Adrenal gland (tissue), 12 donors: ENCODE measurements around the gene TNS1. TPM values are rescaled to one million over a fixed set of nuclear protein-coding genes. Genes with fewer than 3 reads are reported as not detected.

Source experiments
- DNase-seq, 7 donors: peaks; one replicate each; pipeline ENCODE4 v3.0.0-alpha.2; 2019 to 2020
- H3K27ac ChIP-seq, 5 donors: fragments of 200-600 bp; sonication (generic) in 4 of 5; 1 replicate in 3 of 5; 2 replicates in 2 of 5; pipeline versions ENCODE4 v1.5.1 to v1.8.0; 2016 to 2020; ENCODE audit warnings: mild to moderate bottlenecking in 1 of 5
- H3K27me3 ChIP-seq: fragments of 200-600 bp; 2 replicates; pipeline ENCODE4 v1.8.0; 2021
- H3K36me3 ChIP-seq, 2 donors: fragments of 200-600 bp; replicated peaks in 1 of 2; 1 replicate in 1 of 2; 2 replicates in 1 of 2; pipeline versions ENCODE4 v1.5.1 to v1.8.0; 2018 to 2022
- H3K4me1 ChIP-seq, 2 donors: fragments of 200-600 bp; replicated peaks in 1 of 2; 1 replicate in 1 of 2; 2 replicates in 1 of 2; pipeline versions ENCODE4 v1.5.1 to v1.8.0; 2018 to 2021
- H3K4me3 ChIP-seq, 4 donors: fragments of 200-600 bp; sonication (generic) in 3 of 4; one replicate each; pipeline ENCODE4 v1.5.1; 2016 to 2018
- H3K9me3 ChIP-seq, 3 donors: fragments of 200-600 bp; sonication (generic) in 1 of 3; replicated peaks in 1 of 3; 1 replicate in 2 of 3; 2 replicates in 1 of 3; pipeline versions ENCODE4 v1.5.1 to v1.8.0; 2016 to 2021
- POLR2A ChIP-seq, 2 donors: fragments of 450-650 bp; IDR thresholded peaks; one replicate each; pipeline ENCODE4 v1.6.1; 2017; ENCODE audit warnings: antibody characterized with exemption in 2 of 2, mild to moderate bottlenecking in 2 of 2, moderate library complexity in 1 of 2
- WGBS, 4 donors: extraction: QIAGEN DNeasy Blood & Tissue Kit in 2 of 4; methylation state at CpG; one replicate each; pipeline versions ENCODE4 v1.1.5 to v1.1.7; 2013 to 2017; 5-methylcytosine and 5-hydroxymethylcytosine counted together
- intact Hi-C, 2 donors: fragments of 100-400 bp; cut with DNase I; formaldehyde crosslinking; loops; one replicate each; pipeline versions ENCODE4 v1.14.1 to v1.15.0; 2022 to 2023
- polyA plus RNA-seq, 3 donors: library from polyadenylated mRNA; stranded (reverse); fragments of 200-250 nt in 2 of 3; fragments of 350-450 nt in 1 of 3; fragmentation: Illumina TruSeq in 1 of 3; extraction: RNeasy Lipid Tissue Mini Kit (QIAGEN cat#74804) in 1 of 3; gene quantifications; one replicate each; pipeline ENCODE4 v1.2.3, GENCODE V29; 2013 to 2014
- total RNA-seq, 9 donors: library from RNA; depleted of rRNA in 4 of 9; stranded (reverse); fragments of >200 nt in 4 of 9; fragments of 120-200 nt in 1 of 9; fragmentation: NEBNext Ultra II Directional in 1 of 9; extraction: Animal tissue kit (Norgen Biotek cat#: 25700) in 1 of 9; gene quantifications; one replicate each; pipeline versions ENCODE4 v1.1.0 to v1.2.4, GENCODE V29; 2013 to 2023
- TF ChIP-seq, protein P1 (sequence below), 6 experiments: fragments of 450-650 bp in 4 of 6; fragments of 200-600 bp in 2 of 6; sonication (generic) in 1 of 6; IDR thresholded peaks; 1 replicate in 5 of 6; 2 replicates in 1 of 6; pipeline versions ENCODE4 v1.5.1 to v1.8.0; 2016 to 2021; ENCODE audit warnings: antibody characterized with exemption in 6 of 6, mild to moderate bottlenecking in 2 of 6, moderate library complexity in 1 of 6
- donor health status: healthy with polysubstance abuse.
- donor health status: Bipolar disorder and iron deficiency.
- donor health status: DM: yes; HTN: yes; CAD: no.
- donor health status: DM: no; HTN: no; CAD: no.
- donor health status: DM: no; HTN: no; CAD: no.
- donor health status: DM: yes; HTN: yes; CAD: no.

TNS1 gene
- total and polyA plus RNA-seq, 12 donors = 34.1 to 341 (median 252) TPM

DNA sequence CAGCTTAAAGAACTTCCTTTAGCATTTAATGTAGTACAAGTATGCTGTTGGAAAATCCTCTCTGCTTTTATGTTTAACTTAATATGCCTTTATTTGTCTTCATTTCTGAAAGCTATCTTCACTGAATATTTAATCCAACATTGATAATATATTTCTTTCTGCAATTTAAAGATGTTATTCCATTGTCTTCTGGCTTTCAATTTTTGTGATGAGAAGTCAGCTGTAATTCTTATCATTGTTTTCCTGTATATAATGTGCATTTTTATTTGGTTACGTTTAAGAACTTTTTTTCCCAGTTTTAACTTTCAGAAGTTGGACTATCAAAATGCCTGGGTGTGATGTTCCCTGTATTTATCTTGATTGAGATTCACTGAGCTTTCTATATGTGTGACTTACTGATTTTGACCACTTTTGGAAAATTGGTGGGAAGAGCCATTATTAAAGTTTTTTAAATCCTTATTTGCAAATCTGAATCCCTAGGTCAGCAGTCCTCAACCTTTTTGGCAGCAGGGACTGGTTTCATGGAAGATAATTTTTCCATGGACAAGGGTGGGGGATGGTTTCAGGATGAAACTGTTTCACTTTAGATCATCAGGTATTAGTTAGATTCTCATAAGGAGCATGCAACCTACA, 241.0 kb downstream of the TNS1 start:
- no peaks in the 10 kb centered on the region for H3K27me3 ChIP-seq
- H3K4me1 ChIP-seq = peaks cover 0 to 2% of the 10 kb centered on the region in 2 donors
- no peak overlapping the region for H3K4me3 ChIP-seq
- DNase-seq = no peak
- intact Hi-C loops = no loop called here
- H3K9me3 ChIP-seq = peaks cover 0 to 13% (median 10%) of the 10 kb centered on the region in 3 donors
- H3K36me3 ChIP-seq = no peaks in the 10 kb centered on the region
- WGBS, 4 donors = 89 to 100% (median 97%) methylated on average over 1 of the region's 1 CpG
- H3K27ac ChIP-seq = no peak overlapping the region
- no peak for TF ChIP-seq POLR2A (IDR thresholded peaks at IDR 0.05)
- TF ChIP-seq, protein P1, sequence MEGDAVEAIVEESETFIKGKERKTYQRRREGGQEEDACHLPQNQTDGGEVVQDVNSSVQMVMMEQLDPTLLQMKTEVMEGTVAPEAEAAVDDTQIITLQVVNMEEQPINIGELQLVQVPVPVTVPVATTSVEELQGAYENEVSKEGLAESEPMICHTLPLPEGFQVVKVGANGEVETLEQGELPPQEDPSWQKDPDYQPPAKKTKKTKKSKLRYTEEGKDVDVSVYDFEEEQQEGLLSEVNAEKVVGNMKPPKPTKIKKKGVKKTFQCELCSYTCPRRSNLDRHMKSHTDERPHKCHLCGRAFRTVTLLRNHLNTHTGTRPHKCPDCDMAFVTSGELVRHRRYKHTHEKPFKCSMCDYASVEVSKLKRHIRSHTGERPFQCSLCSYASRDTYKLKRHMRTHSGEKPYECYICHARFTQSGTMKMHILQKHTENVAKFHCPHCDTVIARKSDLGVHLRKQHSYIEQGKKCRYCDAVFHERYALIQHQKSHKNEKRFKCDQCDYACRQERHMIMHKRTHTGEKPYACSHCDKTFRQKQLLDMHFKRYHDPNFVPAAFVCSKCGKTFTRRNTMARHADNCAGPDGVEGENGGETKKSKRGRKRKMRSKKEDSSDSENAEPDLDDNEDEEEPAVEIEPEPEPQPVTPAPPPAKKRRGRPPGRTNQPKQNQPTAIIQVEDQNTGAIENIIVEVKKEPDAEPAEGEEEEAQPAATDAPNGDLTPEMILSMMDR (IDR thresholded peaks at IDR 0.05) = no peak

DNA sequence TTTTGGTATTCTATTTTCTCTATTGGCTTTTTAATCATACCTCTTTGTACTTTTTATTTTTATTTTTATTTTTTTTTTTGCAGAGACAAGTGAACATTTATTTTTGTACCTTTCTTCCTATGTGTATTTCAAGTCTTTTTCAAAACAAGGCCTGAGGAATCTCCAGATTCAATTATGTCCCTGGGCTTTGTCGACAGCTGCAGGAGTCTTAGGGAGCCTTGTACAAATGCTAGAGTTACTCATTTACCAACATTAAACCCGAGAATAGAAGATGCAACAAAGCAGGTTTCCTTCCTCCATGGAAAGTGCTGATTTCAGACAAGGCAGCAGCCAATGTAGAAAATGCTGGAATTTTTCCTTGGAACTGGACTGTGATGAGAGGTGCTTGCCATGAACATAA, 242.8 kb downstream of the TNS1 start:
- peaks cover 0 to 7% of the 10 kb centered on the region in 2 donors for H3K4me1 ChIP-seq
- no peak overlapping the region for H3K4me3 ChIP-seq
- no peak overlapping the region for H3K27ac ChIP-seq
- intact Hi-C loops = loop anchor here (10.0 kb wide), 3 partner anchors 105 to 1075 kb away; no protein-coding TSS in a partner anchor
- DNase-seq = no peak
- 67 to 77% (median 74%) methylated on average over 2 of the region's 2 CpGs for WGBS, 4 donors
- no peak for TF ChIP-seq POLR2A (IDR thresholded peaks at IDR 0.05)
- TF ChIP-seq, protein P1 (IDR thresholded peaks at IDR 0.05) = no peak
- H3K27me3 ChIP-seq = no peaks in the 10 kb centered on the region
- peaks cover 0 to 13% (median 10%) of the 10 kb centered on the region in 3 donors for H3K9me3 ChIP-seq
- H3K36me3 ChIP-seq = no peaks in the 10 kb centered on the region

DNA sequence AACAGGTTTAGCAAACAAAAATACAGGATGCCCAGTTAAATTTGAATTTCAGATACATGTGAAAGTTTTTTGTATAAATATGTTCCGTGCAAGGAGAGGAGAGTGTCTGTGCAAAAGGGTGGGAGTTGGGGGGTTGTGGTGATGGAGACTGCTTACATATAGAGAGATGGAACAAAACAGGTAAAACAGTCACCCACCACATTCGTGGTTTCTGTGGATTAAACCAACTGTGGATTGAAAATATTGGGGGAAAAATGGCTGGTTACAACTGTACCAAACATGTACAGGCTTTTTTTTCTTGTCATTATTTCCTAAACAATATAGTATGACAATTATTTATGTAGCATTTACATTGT, 245.7 kb downstream of the TNS1 start:
- intact Hi-C loops = loop anchor here (10.0 kb wide), 3 partner anchors 102 to 1072 kb away; no protein-coding TSS in a partner anchor
- peaks cover 7 to 30% of the 10 kb centered on the region in 2 donors for H3K4me1 ChIP-seq
- TF ChIP-seq, protein P1 (IDR thresholded peaks at IDR 0.05) = no peak
- no peak for TF ChIP-seq POLR2A (IDR thresholded peaks at IDR 0.05)
- 79 to 93% (median 85%) methylated on average over 2 of the region's 2 CpGs for WGBS, 4 donors
- peaks cover 0 to 8% (median under 1%) of the 10 kb centered on the region in 3 donors for H3K9me3 ChIP-seq
- DNase-seq = no peak
- no peaks in the 10 kb centered on the region for H3K27me3 ChIP-seq
- H3K4me3 ChIP-seq = no peak overlapping the region
- H3K27ac ChIP-seq = no peak overlapping the region
- H3K36me3 ChIP-seq = no peaks in the 10 kb centered on the region

DNA sequence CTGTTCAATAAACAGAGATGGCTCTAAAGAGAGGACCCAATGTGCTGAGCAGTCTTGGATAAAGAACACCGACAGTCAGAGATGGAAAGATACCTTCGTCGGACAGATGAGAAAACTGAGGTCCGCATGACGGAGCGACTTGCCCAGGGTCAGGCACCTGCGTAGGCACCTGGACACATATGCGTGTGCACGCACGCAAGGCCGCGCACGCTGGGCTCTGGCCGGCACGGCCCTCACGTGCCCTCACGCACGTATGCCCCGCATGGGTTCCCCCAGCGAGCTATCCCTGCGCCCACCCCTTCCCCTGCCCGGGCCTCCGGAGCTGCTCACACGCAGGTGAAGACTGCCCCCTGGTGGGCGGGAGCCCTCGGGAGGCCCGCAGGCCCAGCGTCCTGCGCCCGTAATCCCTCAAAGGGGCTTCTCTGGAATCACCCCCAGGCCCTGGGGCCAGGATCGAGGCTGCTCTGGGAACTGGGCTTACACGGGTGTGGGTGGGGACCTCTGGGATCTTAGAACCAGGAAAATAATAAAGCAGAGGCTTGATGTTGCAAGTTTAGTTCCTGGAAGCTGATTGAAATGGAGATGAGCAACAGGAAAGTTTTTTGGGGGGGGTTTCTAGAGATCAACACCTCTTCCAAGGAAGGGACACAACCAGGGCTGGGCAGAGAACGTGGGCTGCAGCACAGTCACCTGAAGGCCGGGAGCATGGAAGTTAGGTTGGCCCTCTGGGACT, 246.3 kb downstream of the TNS1 start:
- intact Hi-C loops = loop anchor here (10.0 kb wide), 3 partner anchors 102 to 1072 kb away; no protein-coding TSS in a partner anchor
- 11 to 32% (median 16%) methylated on average over 15 to 34 of the region's 34 CpGs for WGBS, 4 donors
- TF ChIP-seq, protein P1 (IDR thresholded peaks at IDR 0.05) = peak; percentile 64 to 94 (median 80)
- TF ChIP-seq POLR2A (IDR thresholded peaks at IDR 0.05) = no peak
- Histone ChIP-seq H3K9me3 (peaks cover 0 to 2% (median 0%) of the 10 kb centered on the region in 3 donors), H3K36me3 (no peaks in the 10 kb centered on the region), H3K4me3 (peak overlapping the region in 1 of 4 donors; percentile 33), H3K27me3 (no peaks in the 10 kb centered on the region), H3K27ac (peak overlapping the region in 1 of 5 donors; percentile 7), H3K4me1 (peaks cover 7 to 30% of the 10 kb centered on the region in 2 donors)
- peak; percentile 72 to 89 (median 81) for DNase-seq
